Progenitor cell of endocrine pancreas (in vitro differentiated cells): ENCODE data around the gene B4GALT5. TPM values are rescaled to one million over a fixed set of nuclear protein-coding genes. Genes with fewer than 3 reads are reported as not detected.

Source experiments
- DNase-seq: peaks from one replicate; pipeline ENCODE4 v3.0.0; 2021; ENCODE audit warnings: low spot score; ENCODE audit not compliant: unreplicated experiment
- H3K27ac Mint-ChIP-seq: 2 replicates; pipeline ENCODE4 v1.8.0; 2021; ENCODE audit warnings: mild to moderate bottlenecking, moderate library complexity, mixed read lengths
- H3K27me3 Mint-ChIP-seq: 2 replicates; pipeline ENCODE4 v1.8.0; 2021; ENCODE audit warnings: mixed read lengths
- H3K36me3 Mint-ChIP-seq: 2 replicates; pipeline ENCODE4 v1.8.0; 2022; ENCODE audit warnings: mixed read lengths; ENCODE audit not compliant: insufficient read depth
- H3K4me1 Mint-ChIP-seq: 2 replicates; pipeline ENCODE4 v1.8.0; 2021; ENCODE audit warnings: low read depth, mixed read lengths
- H3K4me3 Mint-ChIP-seq: 2 replicates; pipeline ENCODE4 v1.8.0; 2021; ENCODE audit warnings: low read depth, mild to moderate bottlenecking, moderate library complexity, mixed read lengths
- H3K9me3 Mint-ChIP-seq: 2 replicates; pipeline ENCODE4 v1.8.0; 2021; ENCODE audit warnings: low read depth, mixed read lengths
- CTCF ChIP-seq: fragments of 200-600 bp; sonication (generic); IDR thresholded peaks from one replicate; pipeline ENCODE4 v1.5.0; 2021; ENCODE audit warnings: antibody characterized with exemption, mild to moderate bottlenecking; ENCODE audit not compliant: unreplicated experiment
- total RNA-seq: library from RNA; stranded (reverse); gene quantifications from 2 replicates; pipeline ENCODE4 v1.2.1, GENCODE V29; 2021

The B4GALT5 gene
- total RNA-seq, 1 donor from 2014 or later = 58.6 TPM

GRCh38 chr20:49641683-49642656 is 71.7 kb downstream of the B4GALT5 start:
- DNase-seq = no peak
- Mint-ChIP-seq H3K27ac (peak overlapping the region; percentile 71), H3K36me3 (peaks cover 28% of the 10 kb centered on the region), H3K4me1 (peaks cover 9% of the 10 kb centered on the region), H3K4me3 (no peak overlapping the region), H3K27me3 (no peaks in the 10 kb centered on the region), H3K9me3 (no peaks in the 10 kb centered on the region)
- no peak for TF ChIP-seq CTCF

GRCh38 chr20:49637046-49637637 is 76.5 kb downstream of the B4GALT5 start:
- Mint-ChIP-seq H3K4me3 (no peak overlapping the region), H3K36me3 (peaks cover 28% of the 10 kb centered on the region), H3K9me3 (no peaks in the 10 kb centered on the region)

GRCh38 chr20:49636447-49636846 is 77.2 kb downstream of the B4GALT5 start:
- no peak for TF ChIP-seq CTCF
- H3K4me1 Mint-ChIP-seq = peaks cover under 1% of the 10 kb centered on the region
- peaks cover 24% of the 10 kb centered on the region for H3K36me3 Mint-ChIP-seq

More at GRCh38 chr20:49637046-49637637, 76.5 kb downstream of the B4GALT5 start:
- Mint-ChIP-seq H3K4me1 (peaks cover 6% of the 10 kb centered on the region), H3K27ac (no peak overlapping the region), H3K27me3 (no peaks in the 10 kb centered on the region)
- no peak for TF ChIP-seq CTCF
- no peak for DNase-seq

GRCh38 chr20:49635866-49636265 is 77.8 kb downstream of the B4GALT5 start:
- DNase-seq = no peak
- no peak overlapping the region for H3K4me3 Mint-ChIP-seq

More at GRCh38 chr20:49636447-49636846, 77.2 kb downstream of the B4GALT5 start:
- H3K27ac Mint-ChIP-seq = no peak overlapping the region
- no peaks in the 10 kb centered on the region for H3K27me3 Mint-ChIP-seq
- no peak overlapping the region for H3K4me3 Mint-ChIP-seq
- no peak for DNase-seq
- no peaks in the 10 kb centered on the region for H3K9me3 Mint-ChIP-seq

More at GRCh38 chr20:49635866-49636265, 77.8 kb downstream of the B4GALT5 start:
- Mint-ChIP-seq H3K4me1 (no peaks in the 10 kb centered on the region), H3K36me3 (peaks cover 19% of the 10 kb centered on the region), H3K27me3 (no peaks in the 10 kb centered on the region), H3K27ac (no peak overlapping the region), H3K9me3 (no peaks in the 10 kb centered on the region)
- no peak for TF ChIP-seq CTCF
